Aorta (tissue), 5 donors: Measurements from ENCODE around the gene ABCB9. TPM values are rescaled to one million over a fixed set of nuclear protein-coding genes. Genes with fewer than 3 reads are reported as not detected.
"Not testable (repeated sequence)": the region's sequence is repeated elsewhere in the genome, so short reads cannot be mapped to it uniquely, and the experiment has no call there.

ENCODE experiments used
- ATAC-seq: fragments of 200-7000 bp; cut with Tn5 transposase; one replicate; pipeline ENCODE4 v1.9.1; 2022; ENCODE audit warnings: moderate library complexity; ENCODE audit not compliant: low FRiP score
- DNase-seq, 2 donors: peaks; one replicate each; pipeline ENCODE4 v3.0.0-alpha.2; 2020
- H3K27ac ChIP-seq, 2 donors: one replicate each; pipeline ENCODE4 v1.5.1; 2013; ENCODE audit warnings: low read length in 2 of 2, mild to moderate bottlenecking in 2 of 2, moderate library complexity in 2 of 2, control low read depth in 1 of 2, inconsistent platforms in 1 of 2, low read depth in 1 of 2
- H3K27me3 ChIP-seq, 2 donors: one replicate each; pipeline ENCODE4 v1.6.1; 2013; ENCODE audit warnings: control low read depth in 1 of 2, low read length in 1 of 2, mild to moderate bottlenecking in 1 of 2, moderate library complexity in 1 of 2; ENCODE audit not compliant: insufficient read depth in 2 of 2, control insufficient read depth in 1 of 2
- H3K36me3 ChIP-seq, 2 donors: one replicate each; pipeline ENCODE4 v1.6.1; 2013; ENCODE audit warnings: control low read depth in 1 of 2, low read length in 1 of 2, mild to moderate bottlenecking in 1 of 2; ENCODE audit not compliant: insufficient read depth in 2 of 2, control insufficient read depth in 1 of 2
- H3K4me1 ChIP-seq, 2 donors: one replicate each; pipeline ENCODE4 v1.6.1; 2013; ENCODE audit warnings: low read length in 2 of 2, control low read depth in 1 of 2, mild to moderate bottlenecking in 1 of 2, moderate library complexity in 1 of 2; ENCODE audit not compliant: insufficient read depth in 2 of 2, control insufficient read depth in 1 of 2
- H3K4me3 ChIP-seq, 2 donors: one replicate each; pipeline ENCODE4 v1.5.1; 2013; ENCODE audit warnings: low read length in 2 of 2, control low read depth in 1 of 2, mild to moderate bottlenecking in 1 of 2
- H3K9me3 ChIP-seq: one replicate; pipeline ENCODE4 v1.6.1; 2013; ENCODE audit warnings: mild to moderate bottlenecking, low read length; ENCODE audit not compliant: control insufficient read depth
- WGBS, 2 donors: extraction: QIAGEN DNeasy Blood & Tissue Kit; methylation state at CpG; one replicate each; pipeline ENCODE4 v1.1.7; 2013; 5-methylcytosine and 5-hydroxymethylcytosine counted together
- intact Hi-C, 2 donors: fragments of 100-400 bp; cut with DNase I; formaldehyde crosslinking; loops; one replicate each; pipeline versions ENCODE4 v1.14.2 to v1.15.0; 2022
- long read RNA-seq, 2 donors: library from polyadenylated mRNA; unstranded; transcript quantifications; one replicate each; pipeline ENCODE4 v2.0.0, GENCODE V29; 2020 to 2021
- polyA plus RNA-seq, 2 donors: library from polyadenylated mRNA; stranded (reverse); fragments of 200-250 nt; gene quantifications; one replicate each; pipeline ENCODE4 v1.2.3, GENCODE V29; 2013
- total RNA-seq, 2 donors: library from RNA; stranded (reverse); fragmentation: NEBNext Ultra II Directional; extraction: Animal tissue kit (Norgen Biotek cat#: 25700); gene quantifications; one replicate each; pipeline ENCODE4 v1.2.1, GENCODE V29; 2021
- donor health status: healthy with polysubstance abuse.
- donor health status: Bipolar disorder and iron deficiency.
- donor health status: DM: no; HTN: no; CAD: no.
- donor health status: DM: no; HTN: no; CAD: no.
- donor health status: DM: yes; HTN: yes; CAD: no.

Gene ABCB9
- total RNA-seq (10 to 100 TPM in 1 of 2 donors, 1 to 10 TPM in 1; 5.9 to 13.0 TPM), polyA plus RNA-seq (1 to 10 TPM; 1.1 to 6.6 TPM)
- long read RNA-seq, donor 1, partial matches to known transcripts, result 3 of 11 reads
- long read RNA-seq, donor 1, other reads (novel, unspliced or antisense), result 6 of 11 reads
- long read RNA-seq, donor 2, partial matches to known transcripts, result 0 of 8 reads
- long read RNA-seq, donor 2, other reads (novel, unspliced or antisense), result 7 of 8 reads

DNA sequence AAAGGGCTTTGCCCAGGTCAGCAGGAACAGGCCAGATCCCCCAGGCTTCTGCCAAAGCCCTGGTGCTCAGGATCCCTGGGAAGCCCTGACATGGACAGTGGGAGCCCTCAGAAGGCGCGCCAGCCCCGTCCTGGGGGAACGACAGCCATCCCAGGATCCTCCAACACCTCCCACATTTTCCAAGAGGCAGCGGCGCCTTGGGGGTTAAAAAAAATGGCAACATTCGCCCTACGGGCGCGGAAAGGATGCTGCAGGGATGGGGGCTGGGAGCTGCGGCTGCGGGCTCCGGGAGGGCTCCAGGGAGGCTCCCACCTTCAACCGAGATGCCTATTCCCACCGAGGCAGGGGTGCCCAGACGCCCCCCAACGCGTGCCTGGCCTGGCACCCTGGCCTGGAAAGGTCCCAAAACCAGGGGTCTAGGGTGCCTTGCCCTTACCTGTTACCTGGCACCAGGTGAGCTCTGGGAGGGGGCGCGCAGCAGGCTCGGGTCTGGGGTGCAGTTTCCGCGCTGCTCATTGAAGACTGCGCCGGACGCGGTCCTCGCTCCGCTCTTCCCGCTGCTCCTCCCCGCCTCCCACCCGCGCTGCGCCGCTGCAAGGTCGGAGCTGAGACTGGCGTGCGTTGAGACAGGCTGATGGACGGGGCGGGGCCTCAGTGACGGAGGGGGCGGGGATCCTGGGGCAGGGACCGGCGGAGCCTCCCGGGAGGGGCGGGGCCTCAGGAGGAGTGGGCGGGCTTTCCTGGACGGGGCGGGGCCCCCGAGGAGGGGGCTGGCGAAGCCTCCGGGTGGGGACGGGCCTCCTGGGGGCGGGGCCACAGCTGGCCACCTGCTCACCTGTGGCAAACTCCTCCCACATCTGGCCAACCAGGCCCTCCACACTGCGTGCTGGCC lies at the start of gene ABCB9:
TSS of gene ABCB9 (minus strand) at position 613 of the 892 bp plus-strand sequence. CDS start 6,228 bp downstream, outside the sequence.
- Histone ChIP-seq H3K27ac (no peak within 1 kb of the TSS), H3K4me3 (peak within 1 kb of the TSS; percentile 37 to 63), H3K4me1 (no peaks in the 10 kb centered on the region), H3K36me3 (no peaks in the 10 kb centered on the region), H3K9me3 (no peaks in the 10 kb centered on the region), H3K27me3 (no peaks in the 10 kb centered on the region)
- WGBS, 2 donors, result 2 to 3% methylated on average over 51 to 55 of the region's 55 CpGs
- DNase-seq (peak; percentile 95 to 99), ATAC-seq (peak; percentile 93)
- intact Hi-C loops, result no loop called here

GRCh38 chr12:123014473-123014872 lies 48.2 kb upstream of the ABCB9 start:
- not testable (repeated sequence) for DNase-seq, H3K27ac ChIP-seq

GRCh38 chr12:123013185-123014095 lies 47.2 kb upstream of the ABCB9 start:
- WGBS, 2 donors, result 95 to 96% methylated on average over 19 of the region's 19 CpGs
- Histone ChIP-seq H3K27ac (no peak overlapping the region), H3K4me1 (no peaks in the 10 kb centered on the region), H3K27me3 (no peaks in the 10 kb centered on the region), H3K9me3 (no peaks in the 10 kb centered on the region), H3K36me3 (no peaks in the 10 kb centered on the region), H3K4me3 (no peak overlapping the region)
- DNase-seq, result no peak
- intact Hi-C loops, result no loop called here
- no peak for ATAC-seq

More at GRCh38 chr12:123014473-123014872, 48.2 kb upstream of the ABCB9 start:
- H3K27me3 ChIP-seq, H3K4me1 ChIP-seq, H3K9me3 ChIP-seq, ATAC-seq, H3K4me3 ChIP-seq, intact Hi-C loops, H3K36me3 ChIP-seq: not testable (repeated sequence)
- WGBS, 2 donors, result 92 to 94% methylated on average over 4 of the region's 4 CpGs

- no peaks in the 10 kb centered on the region for H3K36me3 ChIP-seq
- WGBS, 2 donors, result 87 to 91% methylated on average over 6 of the region's 6 CpGs
- ATAC-seq (no peak), DNase-seq (no peak)
- H3K27me3 ChIP-seq, result no peaks in the 10 kb centered on the region
- no peak overlapping the region for H3K27ac ChIP-seq
- no peaks in the 10 kb centered on the region for H3K4me1 ChIP-seq
- intact Hi-C loops, result no loop called here
- no peaks in the 10 kb centered on the region for H3K9me3 ChIP-seq
- H3K4me3 ChIP-seq, result no peak overlapping the region
Observed at GRCh38 chr12:123011701-123012100, 45.4 kb upstream of the ABCB9 start.

GRCh38 chr12:123010681-123011080 lies 44.4 kb upstream of the ABCB9 start:
- 88 to 93% methylated on average over 4 of the region's 4 CpGs for WGBS, 2 donors
- ATAC-seq, result no peak
- no peaks in the 10 kb centered on the region for H3K36me3 ChIP-seq

DNA sequence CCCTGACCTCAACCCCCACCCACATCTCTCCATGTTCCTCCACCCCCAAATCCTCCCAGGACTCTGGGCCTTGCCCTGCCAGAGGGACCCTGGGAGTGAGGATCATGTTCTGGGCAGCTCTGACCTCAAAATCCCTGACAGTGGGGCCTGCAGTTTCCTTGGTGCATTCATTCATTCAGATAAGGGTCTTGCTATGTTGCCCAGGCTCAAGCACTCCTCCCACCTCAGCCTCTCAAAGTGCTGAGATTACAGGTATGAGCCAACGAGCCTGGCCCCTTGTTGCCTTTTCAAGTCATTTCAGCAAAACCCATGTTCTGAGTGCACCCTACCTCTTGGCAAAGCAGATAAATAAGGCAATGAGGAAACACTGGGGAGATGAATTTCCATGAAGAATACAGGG lies 43.8 kb upstream of the ABCB9 start:
- Histone ChIP-seq H3K27me3 (no peaks in the 10 kb centered on the region), H3K9me3 (no peaks in the 10 kb centered on the region), H3K4me3 (no peak overlapping the region), H3K4me1 (no peaks in the 10 kb centered on the region), H3K27ac (no peak overlapping the region), H3K36me3 (no peaks in the 10 kb centered on the region)
- intact Hi-C loops, result no loop called here
- ATAC-seq, result no peak
- no peak for DNase-seq
- WGBS, 2 donors, result 91 to 93% methylated on average over 1 of the region's 1 CpG

More at GRCh38 chr12:123010681-123011080, 44.4 kb upstream of the ABCB9 start:
- no peak overlapping the region for H3K4me3 ChIP-seq
- no peak for DNase-seq
- intact Hi-C loops, result no loop called here
- no peaks in the 10 kb centered on the region for H3K4me1 ChIP-seq
- no peak overlapping the region for H3K27ac ChIP-seq
- no peaks in the 10 kb centered on the region for H3K9me3 ChIP-seq
- no peaks in the 10 kb centered on the region for H3K27me3 ChIP-seq

- 81 to 82% methylated on average over 12 of the region's 12 CpGs for whole genome bisulfite sequencing, 2 donors
- no peaks in the 10 kb centered on the region for H3K9me3 ChIP-seq
- no peaks in the 10 kb centered on the region for H3K36me3 ChIP-seq
- no peak overlapping the region for H3K4me3 ChIP-seq
- ATAC-seq (no peak), DNase-seq (no peak)
- H3K27ac ChIP-seq, result no peak overlapping the region
- H3K27me3 ChIP-seq, result no peaks in the 10 kb centered on the region
- intact Hi-C loops, result no loop called here
- no peaks in the 10 kb centered on the region for H3K4me1 ChIP-seq
Observed at GRCh38 chr12:123006977-123007376, 40.7 kb upstream of the ABCB9 start.

DNA sequence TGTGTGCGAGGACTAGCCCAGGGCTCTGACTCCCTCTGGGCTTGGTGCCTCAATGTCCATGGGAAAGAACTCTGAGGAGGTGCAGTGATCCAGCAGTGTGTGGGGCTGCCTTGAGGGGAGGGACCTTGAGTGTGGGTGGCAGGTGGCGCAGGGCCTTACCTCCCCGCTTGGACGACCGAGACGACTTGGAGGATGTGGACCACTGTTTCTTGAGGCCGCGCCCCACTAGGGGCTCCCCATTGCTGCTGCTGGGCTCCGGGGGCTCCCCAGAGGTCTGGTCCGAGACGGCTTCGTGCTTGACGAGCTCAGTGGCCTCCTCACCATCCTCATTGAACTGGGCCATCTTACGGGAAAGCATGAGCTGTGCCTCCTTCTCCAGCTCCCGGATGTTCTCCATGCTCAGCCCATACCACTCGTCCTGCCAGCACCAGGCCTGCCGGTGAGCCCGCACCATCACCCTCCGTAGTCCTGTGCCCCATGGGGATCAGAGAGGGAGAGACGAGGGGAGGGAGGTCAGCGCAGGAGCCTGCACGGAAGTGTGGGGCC lies 38.9 kb upstream of the ABCB9 start:
- H3K9me3 ChIP-seq, result no peaks in the 10 kb centered on the region
- 92 to 93% methylated on average over 22 of the region's 22 CpGs for whole genome bisulfite sequencing, 2 donors
- no peaks in the 10 kb centered on the region for H3K4me1 ChIP-seq
- H3K27ac ChIP-seq, result no peak overlapping the region
- no peak for DNase-seq
- H3K36me3 ChIP-seq, result no peaks in the 10 kb centered on the region
- ATAC-seq, result no peak
- no peak overlapping the region for H3K4me3 ChIP-seq
- H3K27me3 ChIP-seq, result no peaks in the 10 kb centered on the region
- intact Hi-C loops, result no loop called here
